ENCODE results near the gene FAM110C. TPM values are rescaled to one million over a fixed set of nuclear protein-coding genes. Genes with fewer than 3 reads are reported as not detected.
"Not testable (repeated sequence)": the region's sequence is repeated elsewhere in the genome, so short reads cannot be mapped to it uniquely, and the experiment has no call there.

Gene FAM110C
- total RNA-seq, 1 donor from 2014 or later = 2.9 TPM

- ATAC-seq (peak; percentile 15), DNase-seq (ENCODE audit: missing footprints) (no peak)
- intact Hi-C loops (cut with DNase I) = no loop called here
Observed at GRCh38 chr2:46131-46470, 204 bp downstream of the FAM110C start.

DNA sequence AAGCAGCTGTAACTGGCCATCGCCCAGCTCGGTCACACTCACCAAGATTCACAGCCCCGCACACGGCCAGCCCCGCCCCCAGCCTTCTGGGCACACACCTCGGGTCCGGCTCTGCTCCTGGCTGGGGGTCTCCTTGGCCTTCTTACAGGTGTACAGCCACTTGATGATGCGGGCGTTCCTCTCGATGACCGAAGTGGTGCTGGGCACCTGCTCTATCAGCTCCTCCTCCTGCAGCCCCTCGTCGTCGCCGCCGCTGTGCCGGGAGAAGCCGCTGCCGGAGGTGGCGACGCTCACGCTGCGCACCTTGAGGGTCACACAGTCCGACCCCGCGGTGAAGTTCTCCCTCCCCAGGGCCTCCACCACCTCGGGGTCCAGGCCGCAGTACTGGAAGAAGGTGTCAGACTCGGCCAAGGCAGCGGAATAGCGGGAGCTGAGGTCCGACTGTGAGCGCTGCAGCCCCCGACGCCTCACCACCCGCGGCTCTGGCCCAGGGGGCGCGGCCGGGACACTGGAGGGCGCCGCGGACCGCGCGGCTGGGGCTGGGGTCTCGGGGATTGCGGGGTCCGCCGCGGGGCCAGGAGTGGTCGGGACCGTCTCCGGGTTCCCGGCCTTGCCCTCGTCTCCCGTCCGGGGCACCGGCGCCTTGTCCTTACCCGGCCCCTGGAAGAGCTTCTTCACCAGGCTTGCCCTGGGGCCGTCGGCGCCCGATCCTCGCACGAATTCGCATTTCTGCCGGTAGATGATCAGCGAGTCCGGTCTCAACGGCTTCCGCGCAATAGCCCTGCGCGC is 769 bp downstream of the FAM110C start:
- no peak for ATAC-seq
- no peak for DNase-seq (ENCODE audit: missing footprints)
- intact Hi-C loops (cut with DNase I) = no loop called here

GRCh38 chr2:44748-45341 is 1.5 kb downstream of the FAM110C start:
- intact Hi-C loops (cut with DNase I) = no loop called here
- ATAC-seq (no peak), DNase-seq (ENCODE audit: missing footprints) (no peak)

DNA sequence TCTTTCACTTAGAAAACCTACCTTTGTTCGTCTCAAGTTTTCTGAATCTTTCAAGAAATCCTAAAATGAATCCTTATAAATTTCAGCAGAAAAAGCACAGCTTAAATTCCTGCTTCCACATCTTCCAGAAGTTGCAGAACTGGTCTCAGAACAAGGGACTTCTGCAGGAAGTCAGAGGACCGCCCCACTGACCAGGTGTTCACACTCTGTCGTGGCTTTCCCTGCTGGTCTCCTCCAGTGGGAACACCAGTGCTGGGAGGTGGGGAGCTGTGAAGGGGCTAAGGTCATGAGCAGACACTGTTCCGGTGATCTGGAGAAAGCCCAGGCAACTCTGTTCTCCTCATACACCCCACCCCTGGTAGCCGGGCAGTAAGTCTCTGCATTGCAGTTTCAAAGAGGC is 3.5 kb downstream of the FAM110C start:
- DNase-seq (ENCODE audit: missing footprints) (no peak), ATAC-seq (no peak)
- intact Hi-C loops (cut with DNase I) = no loop called here

DNA sequence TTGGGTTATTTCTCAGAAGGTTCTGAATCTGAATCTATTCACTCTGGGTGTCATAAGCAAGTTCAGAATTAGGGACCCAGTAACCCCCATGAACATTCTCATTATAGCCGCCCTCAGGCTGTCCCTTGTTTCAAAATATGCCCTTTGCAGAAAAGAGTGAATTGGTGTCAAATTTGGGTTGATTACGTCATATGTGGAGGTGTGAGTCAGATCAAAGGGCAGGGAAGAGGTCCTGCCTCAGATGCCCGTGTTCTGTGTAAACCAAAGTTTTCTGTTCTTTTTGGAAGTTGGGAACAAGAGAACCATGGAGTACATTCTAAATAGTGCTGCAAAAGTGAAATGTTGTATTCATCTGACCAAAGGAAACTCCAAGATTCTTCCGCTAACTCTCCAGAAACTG is 5.8 kb downstream of the FAM110C start:
- DNase-seq (ENCODE audit: missing footprints) = no peak
- ATAC-seq = no peak
- intact Hi-C loops (cut with DNase I) = no loop called here

DNA sequence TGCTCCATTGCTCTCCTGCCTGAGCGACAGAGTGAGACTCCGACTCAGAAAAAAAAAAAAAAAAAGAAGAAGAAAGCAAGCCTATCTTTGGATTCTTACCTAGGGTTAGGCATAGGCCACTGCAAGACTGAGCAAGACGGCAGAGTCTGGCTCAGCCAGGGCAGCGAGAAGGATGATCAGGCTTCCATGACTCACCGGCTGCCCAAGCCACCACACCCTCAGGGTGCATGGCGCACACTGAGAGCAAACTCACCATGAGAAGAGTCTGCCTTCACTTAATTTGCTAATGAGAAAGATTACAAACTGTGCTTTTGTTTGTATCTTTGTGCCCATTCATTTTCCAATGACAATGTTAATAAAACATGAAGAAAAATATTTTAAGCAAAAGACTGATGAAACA is 8.2 kb downstream of the FAM110C start:
- DNase-seq (ENCODE audit: missing footprints) = no peak
- no peak for ATAC-seq
- intact Hi-C loops (cut with DNase I) = no loop called here

GRCh38 chr2:36318-36717 is 10.0 kb downstream of the FAM110C start:
- intact Hi-C loops (cut with DNase I) = no loop called here
- DNase-seq (ENCODE audit: missing footprints) = no peak
- ATAC-seq = no peak

GRCh38 chr2:35852-36251 is 10.5 kb downstream of the FAM110C start:
- intact Hi-C loops (cut with DNase I) = no loop called here
- DNase-seq (ENCODE audit: missing footprints) (no peak), ATAC-seq (no peak)

DNA sequence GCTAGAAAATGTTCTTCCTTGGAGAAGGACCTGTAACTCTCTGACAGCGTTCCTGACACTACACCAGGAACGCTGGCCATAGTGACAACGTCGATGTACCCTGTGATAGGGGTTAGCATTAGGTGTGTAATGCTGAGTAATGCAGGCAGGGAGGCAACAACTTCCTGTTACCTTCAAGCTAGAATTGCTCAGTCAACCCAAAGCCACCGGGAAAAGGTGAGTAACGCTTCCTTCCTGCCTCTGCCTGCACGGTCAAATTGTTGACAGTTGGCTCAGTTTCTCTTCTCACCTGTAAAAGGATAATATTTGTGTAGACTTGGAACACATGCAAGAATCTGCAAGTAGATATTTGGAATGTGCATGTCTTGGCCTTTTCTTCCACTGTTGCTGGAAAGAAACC is 12.7 kb downstream of the FAM110C start:
- ATAC-seq = no peak
- DNase-seq (ENCODE audit: missing footprints) = no peak
- intact Hi-C loops (cut with DNase I) = no loop called here

GRCh38 chr2:32068-32467 is 14.2 kb downstream of the FAM110C start:
- DNase-seq (ENCODE audit: missing footprints) (no peak), ATAC-seq (no peak)
- intact Hi-C loops (cut with DNase I) = no loop called here

- DNase-seq (ENCODE audit: missing footprints) = no peak
- intact Hi-C loops (cut with DNase I) = no loop called here
- ATAC-seq = no peak
Observed at GRCh38 chr2:29253-29652, 17.1 kb downstream of the FAM110C start.

DNA sequence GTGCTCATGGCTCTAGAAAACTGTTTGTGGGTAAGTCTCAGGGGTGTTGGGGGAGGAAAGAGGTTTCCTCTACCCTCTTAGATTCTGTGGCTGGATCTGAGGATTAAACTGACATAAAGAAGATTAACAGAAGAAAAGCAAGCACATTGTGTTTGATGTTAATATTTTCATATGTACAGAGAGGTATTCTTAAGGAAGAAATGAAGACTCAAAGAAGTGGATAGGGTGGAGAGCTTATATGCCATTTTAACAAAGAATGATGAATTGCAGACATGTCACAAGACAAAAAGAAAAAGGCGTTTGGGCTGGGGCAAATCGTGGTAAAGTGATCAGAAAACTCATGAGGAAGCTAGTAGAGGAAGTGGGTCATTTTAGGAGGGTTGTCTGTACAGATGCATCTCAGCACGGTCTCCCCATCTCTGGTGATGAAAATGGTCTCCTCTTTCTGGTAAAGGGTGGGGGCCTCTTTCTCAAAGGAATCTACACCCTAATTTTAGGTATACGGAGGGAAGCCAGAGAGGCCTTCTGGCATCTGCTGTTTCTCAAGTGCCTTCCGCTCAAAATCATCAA is 17.8 kb downstream of the FAM110C start:
- intact Hi-C loops (cut with DNase I) = no loop called here
- no peak for DNase-seq (ENCODE audit: missing footprints)
- ATAC-seq = no peak

DNA sequence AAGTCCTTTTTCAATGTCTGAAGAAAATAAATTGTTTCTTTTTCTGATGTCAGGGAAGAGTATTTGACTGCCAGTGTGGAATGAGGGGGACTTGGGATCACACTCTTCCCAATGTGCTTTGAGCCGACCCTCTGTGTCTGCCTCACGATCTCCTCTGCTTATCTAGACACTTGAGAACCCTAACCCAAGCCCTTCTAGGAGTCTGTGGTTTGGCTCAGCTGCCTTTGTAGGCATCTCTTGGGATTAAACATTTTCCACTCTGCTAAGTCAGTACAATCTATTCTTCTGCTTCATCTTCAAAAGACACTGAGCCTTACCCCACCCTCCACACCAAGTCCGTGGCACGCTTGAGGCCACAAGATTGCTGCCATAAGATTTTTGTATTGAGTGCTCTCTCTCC is 19.4 kb downstream of the FAM110C start:
- DNase-seq (ENCODE audit: missing footprints) = no peak
- intact Hi-C loops (cut with DNase I) = no loop called here
- no peak for ATAC-seq

DNA sequence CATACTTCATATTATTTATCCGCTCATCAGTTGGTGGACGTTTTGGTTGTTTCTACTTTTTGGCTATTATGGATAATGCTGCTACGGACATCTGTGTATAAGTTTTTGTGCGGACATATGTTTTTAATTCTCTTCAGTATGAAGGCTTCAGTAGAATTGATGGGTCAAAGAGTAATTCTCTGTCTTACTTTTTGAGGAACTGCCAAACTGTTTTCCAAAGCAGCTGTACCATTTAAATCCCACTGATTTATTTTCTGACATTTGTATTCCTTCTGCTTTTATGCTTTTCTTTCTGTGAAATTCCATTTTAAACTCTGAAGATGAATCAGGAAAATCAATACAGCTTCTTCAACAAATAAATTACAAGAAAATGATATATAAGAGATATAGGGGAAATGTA is 20.8 kb downstream of the FAM110C start:
- DNase-seq (ENCODE audit: missing footprints) (no peak), ATAC-seq (no peak)
- intact Hi-C loops (cut with DNase I) = no loop called here

- ATAC-seq; DNase-seq (ENCODE audit: missing footprints); intact Hi-C loops (cut with DNase I): not testable (repeated sequence)
Observed at GRCh38 chr2:24591-24990, 21.7 kb downstream of the FAM110C start.

DNA sequence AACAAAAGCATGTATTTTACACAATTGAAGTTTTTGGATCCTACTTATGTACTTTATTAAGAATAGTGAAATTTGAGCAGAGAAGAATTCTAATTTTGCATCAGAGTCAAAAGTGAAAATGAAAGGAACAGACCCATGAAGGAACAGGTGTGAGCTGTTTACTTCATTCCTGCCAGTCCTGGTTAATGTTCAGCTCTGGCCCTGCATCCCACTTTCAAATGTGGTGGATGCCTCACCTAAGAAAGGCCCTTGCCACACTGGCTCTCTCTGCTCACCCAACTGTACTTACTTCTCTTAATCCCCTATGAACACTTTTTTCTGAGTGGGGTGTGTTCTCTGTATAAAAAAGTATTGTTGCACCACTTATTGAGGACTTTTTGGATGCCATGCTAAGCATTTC is 22.2 kb downstream of the FAM110C start:
- ATAC-seq = no peak
- intact Hi-C loops (cut with DNase I) = no loop called here
- DNase-seq (ENCODE audit: missing footprints) = no peak

GRCh38 chr2:23283-23682 is 23.0 kb downstream of the FAM110C start:
- no peak for DNase-seq (ENCODE audit: missing footprints)
- ATAC-seq = no peak
- intact Hi-C loops (cut with DNase I) = no loop called here

DNA sequence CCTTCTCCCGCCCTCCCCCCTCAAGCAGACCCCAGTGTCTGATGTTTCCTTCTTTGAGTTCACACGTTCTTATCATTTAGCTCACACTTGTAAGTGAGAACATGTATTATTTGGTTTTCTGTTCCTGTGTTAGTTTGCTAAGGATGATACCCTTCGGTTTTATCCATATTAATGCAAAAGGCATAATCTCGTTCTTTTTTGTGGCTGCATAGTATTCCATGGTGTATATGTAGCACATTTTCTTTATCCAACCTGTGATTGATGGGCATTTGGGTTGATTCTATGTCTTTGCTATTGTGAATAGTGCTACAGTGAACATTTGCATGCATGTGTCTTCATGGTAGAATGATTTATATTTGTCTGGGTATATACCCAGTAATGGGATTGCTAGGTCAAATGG is 24.1 kb downstream of the FAM110C start:
- ATAC-seq; intact Hi-C loops (cut with DNase I); DNase-seq (ENCODE audit: missing footprints): not testable (repeated sequence)

DNA sequence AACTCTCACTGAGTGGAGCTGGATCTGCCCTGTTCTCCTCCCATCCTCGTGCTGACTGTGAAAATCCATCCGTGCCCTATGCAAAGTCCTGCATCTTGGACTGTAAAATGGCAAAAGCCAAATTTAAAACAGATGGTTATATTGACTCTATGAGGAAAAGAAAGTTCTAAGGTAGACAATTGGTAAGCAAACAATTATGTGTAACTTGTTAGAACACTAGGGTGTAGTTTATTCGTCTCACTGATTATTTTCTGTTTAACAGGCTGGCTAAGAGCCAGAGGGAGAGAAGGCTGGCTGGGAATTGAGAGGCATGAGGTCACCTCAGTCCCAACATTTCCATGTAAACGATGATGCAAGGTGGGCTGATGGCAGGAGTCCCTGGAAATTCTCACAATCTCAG is 26.0 kb downstream of the FAM110C start:
- DNase-seq (ENCODE audit: missing footprints); ATAC-seq; intact Hi-C loops (cut with DNase I): not testable (repeated sequence)

DNA sequence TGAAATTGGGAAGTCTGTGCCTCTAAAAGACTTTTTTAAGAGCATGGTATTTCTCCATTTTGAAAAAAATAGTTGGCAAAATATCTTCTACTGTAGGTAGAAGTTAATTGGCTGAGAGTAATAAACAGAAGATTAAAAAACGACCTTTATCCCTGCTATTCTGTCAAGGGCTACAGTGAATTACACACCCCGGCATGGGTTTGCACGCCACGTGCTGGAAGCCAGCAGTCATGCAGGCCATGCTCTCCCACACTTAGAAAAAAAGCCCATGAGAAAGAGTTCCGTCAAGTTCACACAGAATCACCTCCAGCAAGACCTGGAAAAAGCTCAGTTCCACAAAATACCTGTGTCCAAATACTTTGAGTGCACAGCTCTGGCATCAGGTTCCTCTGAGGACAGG is 26.8 kb downstream of the FAM110C start:
- no peak for DNase-seq (ENCODE audit: missing footprints)
- no peak for ATAC-seq
- intact Hi-C loops (cut with DNase I) = no loop called here

All from Right ventricle myocardium inferior (tissue), 1 donor.